Hematopoietic multipotent progenitor cell treated with erythropoietin and hydrocortisone succinate and interleukin-3 and kit ligand, for 6 days (in vitro differentiated cells): ENCODE data around the gene PTTG1IP.

Experiments
- DNase-seq: peaks from one replicate; pipeline ENCODE4 v3.0.0-alpha.2; 2015

The PTTG1IP gene

DNA sequence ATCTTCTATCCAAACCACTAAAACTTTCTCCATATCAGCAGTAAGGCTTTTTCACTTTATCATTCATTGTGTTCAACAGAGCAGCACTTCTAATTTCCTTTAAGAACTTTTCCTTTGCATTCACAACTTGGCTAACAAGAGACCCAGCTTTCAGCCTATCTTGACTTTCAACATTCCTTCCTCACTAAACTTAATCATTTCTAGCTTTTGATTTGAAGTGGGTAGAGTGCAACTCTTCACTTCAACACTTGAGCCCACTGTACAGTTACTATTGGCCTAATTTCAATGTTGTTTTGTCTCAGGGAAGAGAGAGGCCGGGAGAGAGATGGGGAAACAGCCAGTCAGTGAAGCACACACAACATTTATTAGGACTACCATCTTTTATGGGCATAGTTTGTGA, 73.8 kb downstream of the PTTG1IP start:
- DNase-seq: no peak
